ENCODE results near the gene SMAD7. TPM values are rescaled to one million over a fixed set of nuclear protein-coding genes. Genes with fewer than 3 reads are reported as not detected.

Gene SMAD7
- total RNA-seq, 1 experiment from 2014 or later: 5.8 TPM

- ChIA-PET CTCF (no interaction called here), POLR2A (ENCODE audit: unreplicated experiment) (no interaction called here)
- H4K20me1 ChIP-seq (ENCODE audit: insufficient read depth): peaks cover 45% of the 10 kb centered on the region
- H3K9me3 ChIP-seq (ENCODE audit: insufficient read depth, low read depth): no peaks in the 10 kb centered on the region
- no peaks in the 10 kb centered on the region for H3K36me3 ChIP-seq (ENCODE audit: low read depth)
- H3K79me2 ChIP-seq (ENCODE audit: low read depth): peaks cover 71% of the 10 kb centered on the region
- H3K4me2 ChIP-seq: no peak overlapping the region
- H3F3A ChIP-seq (ENCODE audit: insufficient read depth, low read depth): no peaks in the 10 kb centered on the region; the same call in 1 of the 2 replicates
- H3K27ac ChIP-seq: no peak overlapping the region
- no peaks in the 10 kb centered on the region for H3K27me3 ChIP-seq (ENCODE audit: insufficient read depth, low read depth)
- DNase-seq: no peak
- no peak overlapping the region for H2AFZ ChIP-seq
- H3K4me3 ChIP-seq: no peak overlapping the region
- BruUV-seq (replicated peaks): no TSS peak
- intact Hi-C loops (cut with micrococcal nuclease; ENCODE audit: unreplicated experiment): no loop called here
- no peaks in the 10 kb centered on the region for H3K4me1 ChIP-seq (replicated peaks; ENCODE audit: insufficient read depth)
- no peak for TF ChIP-seq EZH2 (IDR thresholded peaks at IDR 0.05; ENCODE audit: low read depth)
- no peaks in the 10 kb centered on the region for H3K9me2 ChIP-seq (ENCODE audit: insufficient read depth)
These were observed 24.3 kb downstream of the SMAD7 start for GRCh38 chr18:48926420-48926857.

GRCh38 chr18:48925491-48925780, 25.3 kb downstream of the SMAD7 start:
- Histone ChIP-seq H3K36me3 (ENCODE audit: low read depth) (no peaks in the 10 kb centered on the region), H3K4me3 (no peak overlapping the region), H4K20me1 (ENCODE audit: insufficient read depth) (peaks cover 50% of the 10 kb centered on the region), H3K9me3 (ENCODE audit: insufficient read depth, low read depth) (no peaks in the 10 kb centered on the region), H3K27ac (no peak overlapping the region), H3K9me2 (ENCODE audit: insufficient read depth) (no peaks in the 10 kb centered on the region), H3K79me2 (ENCODE audit: low read depth) (peaks cover 61% of the 10 kb centered on the region), H2AFZ (no peak overlapping the region), H3K27me3 (ENCODE audit: insufficient read depth, low read depth) (no peaks in the 10 kb centered on the region), H3K4me1 (replicated peaks; ENCODE audit: insufficient read depth) (no peaks in the 10 kb centered on the region), H3K4me2 (no peak overlapping the region), H3F3A (ENCODE audit: insufficient read depth, low read depth) (no peaks in the 10 kb centered on the region; the same call in 1 of the 2 replicates)
- ChIA-PET POLR2A (ENCODE audit: unreplicated experiment) (no interaction called here), CTCF (no interaction called here)
- no TSS peak for BruUV-seq (replicated peaks)
- TF ChIP-seq EZH2 (IDR thresholded peaks at IDR 0.05; ENCODE audit: low read depth) (no peak), CTCF (conservative IDR thresholded peaks at IDR 0.05) (no peak)
- no peak for DNase-seq
- intact Hi-C loops (cut with micrococcal nuclease; ENCODE audit: unreplicated experiment): no loop called here

- no peak overlapping the region for H3K27ac ChIP-seq
- H3K4me3 ChIP-seq: no peak overlapping the region
- H3F3A ChIP-seq (ENCODE audit: insufficient read depth, low read depth): no peaks in the 10 kb centered on the region; the same call in 1 of the 2 replicates
- TF ChIP-seq EZH2 (IDR thresholded peaks at IDR 0.05; ENCODE audit: low read depth) (no peak), CTCF (conservative IDR thresholded peaks at IDR 0.05) (no peak)
- no peaks in the 10 kb centered on the region for H3K4me1 ChIP-seq (replicated peaks; ENCODE audit: insufficient read depth)
- no peaks in the 10 kb centered on the region for H3K36me3 ChIP-seq (ENCODE audit: low read depth)
- no peaks in the 10 kb centered on the region for H3K9me2 ChIP-seq (ENCODE audit: insufficient read depth)
- H4K20me1 ChIP-seq (ENCODE audit: insufficient read depth): peaks cover 49% of the 10 kb centered on the region
- ChIA-PET CTCF (no interaction called here), POLR2A (ENCODE audit: unreplicated experiment) (no interaction called here)
- H3K79me2 ChIP-seq (ENCODE audit: low read depth): peaks cover 56% of the 10 kb centered on the region
- H3K27me3 ChIP-seq (ENCODE audit: insufficient read depth, low read depth): no peaks in the 10 kb centered on the region
- no peak overlapping the region for H3K4me2 ChIP-seq
- intact Hi-C loops (cut with micrococcal nuclease; ENCODE audit: unreplicated experiment): no loop called here
- no peak overlapping the region for H2AFZ ChIP-seq
- DNase-seq: no peak
- no TSS peak for BruUV-seq (replicated peaks)
- no peaks in the 10 kb centered on the region for H3K9me3 ChIP-seq (ENCODE audit: insufficient read depth, low read depth)
These were observed 25.9 kb downstream of the SMAD7 start for GRCh38 chr18:48924630-48925490.
